GM10248 (cell line): Measurements from ENCODE around the gene FHIT.

ENCODE experiments used
- CTCF ChIA-PET: fragments of 300-600 bp; sonication (Branson Sonifier 250); formaldehyde crosslinking; extraction: SDS; loops from one replicate; lab custom pipeline; 2021; ENCODE audit warnings: antibody characterized with exemption; lab: Yijun Ruan, JAX
- POLR2A ChIA-PET: fragments of 350-650 bp; sonication (Branson Sonifier 250); formaldehyde crosslinking; extraction: SDS; loops from one replicate; lab custom pipeline; 2020; ENCODE audit warnings: antibody characterized with exemption; lab: Yijun Ruan, JAX
- DNase-seq: peaks from one replicate; pipeline ENCODE4 v3.0.0; 2012; ENCODE audit errors: extremely low spot score
- TF ChIP-seq, protein P1 (sequence below): IDR thresholded peaks from 2 replicates; pipeline ENCODE4 v1.5.1; 2012; ENCODE audit warnings: mild to moderate bottlenecking, low read depth; ENCODE audit errors: extremely low read depth, missing control alignments, control extremely low read depth

FHIT gene

DNA sequence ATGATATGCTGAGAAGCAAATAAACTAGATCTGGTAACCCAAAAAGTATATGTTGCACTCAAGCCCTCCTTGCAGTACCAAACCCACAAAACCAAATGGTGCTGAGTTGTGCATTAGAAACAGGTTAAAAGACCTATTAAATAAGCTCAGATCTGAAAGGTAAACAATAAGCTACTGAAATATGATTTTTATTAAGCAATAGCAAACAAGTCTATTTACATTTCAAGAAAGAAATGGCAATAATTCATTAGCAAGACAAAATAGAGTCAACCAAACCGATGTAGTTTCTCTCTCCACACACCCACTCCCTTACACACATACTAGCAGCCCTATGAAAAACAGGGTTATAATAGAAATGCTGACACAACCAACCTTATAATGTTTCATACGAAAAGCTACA is 760.3 kb downstream of the FHIT start:
- POLR2A ChIA-PET, result no interaction called here
- no peak for DNase-seq
- TF ChIP-seq, protein P1, sequence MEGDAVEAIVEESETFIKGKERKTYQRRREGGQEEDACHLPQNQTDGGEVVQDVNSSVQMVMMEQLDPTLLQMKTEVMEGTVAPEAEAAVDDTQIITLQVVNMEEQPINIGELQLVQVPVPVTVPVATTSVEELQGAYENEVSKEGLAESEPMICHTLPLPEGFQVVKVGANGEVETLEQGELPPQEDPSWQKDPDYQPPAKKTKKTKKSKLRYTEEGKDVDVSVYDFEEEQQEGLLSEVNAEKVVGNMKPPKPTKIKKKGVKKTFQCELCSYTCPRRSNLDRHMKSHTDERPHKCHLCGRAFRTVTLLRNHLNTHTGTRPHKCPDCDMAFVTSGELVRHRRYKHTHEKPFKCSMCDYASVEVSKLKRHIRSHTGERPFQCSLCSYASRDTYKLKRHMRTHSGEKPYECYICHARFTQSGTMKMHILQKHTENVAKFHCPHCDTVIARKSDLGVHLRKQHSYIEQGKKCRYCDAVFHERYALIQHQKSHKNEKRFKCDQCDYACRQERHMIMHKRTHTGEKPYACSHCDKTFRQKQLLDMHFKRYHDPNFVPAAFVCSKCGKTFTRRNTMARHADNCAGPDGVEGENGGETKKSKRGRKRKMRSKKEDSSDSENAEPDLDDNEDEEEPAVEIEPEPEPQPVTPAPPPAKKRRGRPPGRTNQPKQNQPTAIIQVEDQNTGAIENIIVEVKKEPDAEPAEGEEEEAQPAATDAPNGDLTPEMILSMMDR, result no peak
- CTCF ChIA-PET, result interaction anchor here (0.6 to 0.8 kb wide), 2 partner anchors 16 to 891 kb away, joined by 3 read pairs; no protein-coding TSS in a partner anchor

DNA sequence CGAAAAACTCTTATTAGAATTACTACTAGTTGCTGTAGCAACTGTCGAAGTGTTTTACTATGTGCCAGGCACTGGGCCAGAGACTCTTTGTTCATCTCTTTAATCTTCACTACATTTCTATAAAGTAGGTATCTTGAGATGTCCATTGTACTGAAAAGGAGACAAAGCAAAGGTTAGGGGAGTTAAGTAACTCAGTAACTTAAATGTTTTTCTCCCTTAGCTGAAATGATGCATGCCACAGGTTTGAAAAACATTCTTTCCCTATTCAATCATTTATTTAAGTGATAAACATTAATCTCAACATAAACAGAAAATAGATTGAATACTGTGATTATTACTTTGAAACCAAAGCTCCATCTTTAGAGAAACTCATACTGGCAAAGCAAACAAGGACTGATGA is 776.2 kb downstream of the FHIT start:
- DNase-seq, result no peak
- TF ChIP-seq, protein P1, result no peak
- POLR2A ChIA-PET, result no interaction called here

DNA sequence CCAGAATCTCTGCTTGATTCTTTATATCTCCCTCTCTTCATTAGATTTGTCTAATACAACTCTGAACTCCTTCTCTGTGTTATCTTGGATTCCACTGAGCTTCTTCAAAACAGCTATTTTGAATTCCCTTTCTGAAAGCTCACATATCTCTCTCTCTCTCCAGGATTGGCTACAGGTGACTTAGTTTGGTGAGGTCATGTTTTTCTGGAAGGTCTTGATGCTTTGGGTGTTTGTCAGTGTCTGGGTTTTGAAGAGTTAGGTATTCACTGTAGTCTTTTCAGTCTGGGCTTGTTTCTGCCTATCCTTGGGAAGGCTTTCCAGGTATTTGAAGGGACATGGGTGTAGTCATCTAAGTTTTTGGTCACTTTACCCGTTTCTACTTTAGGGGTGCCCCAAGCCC is 781.8 kb downstream of the FHIT start:
- POLR2A ChIA-PET, result no interaction called here
- DNase-seq, result no peak
- TF ChIP-seq, protein P1, result no peak
- CTCF ChIA-PET, result no interaction called here

More for the DNA sequence above, 776.2 kb downstream of the FHIT start:
- CTCF ChIA-PET, result interaction anchor here (0.9 to 1.2 kb wide), 4 partner anchors 11 to 907 kb away, joined by 3 read pairs; no protein-coding TSS in a partner anchor

DNA sequence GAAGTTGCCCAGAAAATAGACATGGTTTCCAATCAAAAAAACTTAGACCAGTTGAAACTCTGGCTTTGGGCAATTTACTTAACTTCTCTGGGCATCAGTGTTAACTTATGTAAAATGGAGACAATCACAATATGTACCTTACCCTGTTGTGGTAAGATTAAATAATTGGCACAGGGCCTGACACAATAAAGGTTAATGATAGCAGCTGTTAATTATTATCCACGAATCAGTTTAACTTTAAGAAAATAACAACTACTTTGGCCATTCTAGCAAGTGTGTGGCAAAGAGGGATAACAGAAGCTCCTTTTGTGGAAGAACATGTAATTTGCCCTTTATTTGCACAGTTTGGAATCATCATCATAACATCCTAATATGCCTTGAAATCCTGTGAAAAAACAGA is 787.6 kb downstream of the FHIT start:
- TF ChIP-seq, protein P1, result no peak
- POLR2A ChIA-PET, result no interaction called here
- no peak for DNase-seq
- CTCF ChIA-PET, result interaction anchor here (0.7 to 1.6 kb wide), 3 partner anchors 10 to 12 kb away, joined by 3 to 4 read pairs (median 3); no protein-coding TSS in a partner anchor

DNA sequence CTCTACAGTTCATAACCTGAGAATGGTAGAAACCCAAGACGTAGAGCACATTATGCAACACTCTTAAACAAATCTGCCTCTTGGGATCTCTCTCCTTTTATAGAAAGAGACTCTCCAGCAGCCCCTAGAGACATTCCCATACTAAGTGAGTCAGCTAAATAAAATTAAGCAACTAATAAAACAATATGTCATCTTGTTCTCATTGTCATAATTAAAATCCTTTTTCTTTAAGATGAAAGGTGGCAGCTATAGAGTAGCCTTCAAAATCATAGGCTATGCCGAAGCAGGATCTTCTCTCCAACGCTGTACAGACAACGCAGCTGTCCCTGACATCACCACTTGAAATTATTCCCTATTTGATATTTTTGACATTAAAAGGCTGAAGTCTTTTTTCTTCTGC is 790.0 kb downstream of the FHIT start:
- TF ChIP-seq, protein P1, result no peak
- no peak for DNase-seq
- ChIA-PET CTCF (no interaction called here), POLR2A (no interaction called here)

DNA sequence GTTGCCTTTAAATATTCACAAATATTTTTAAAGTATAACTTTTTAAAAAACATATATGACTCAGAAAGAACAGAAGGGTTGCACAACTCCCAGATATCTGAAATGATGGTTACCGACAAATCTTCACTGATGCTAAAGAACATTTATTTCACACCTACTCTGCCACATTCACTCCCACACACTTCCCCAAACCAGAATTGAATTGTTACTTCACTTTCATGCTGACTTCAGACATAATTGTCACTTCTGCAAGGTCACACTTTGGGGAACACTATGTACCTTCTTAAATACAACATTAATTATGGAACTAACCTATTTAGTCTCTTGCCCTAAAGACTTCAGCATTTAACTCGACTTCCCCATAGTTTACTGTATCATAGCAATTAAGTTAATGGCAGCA is 795.1 kb downstream of the FHIT start:
- no peak for DNase-seq
- ChIA-PET CTCF (no interaction called here), POLR2A (no interaction called here)
- TF ChIP-seq, protein P1, result no peak

DNA sequence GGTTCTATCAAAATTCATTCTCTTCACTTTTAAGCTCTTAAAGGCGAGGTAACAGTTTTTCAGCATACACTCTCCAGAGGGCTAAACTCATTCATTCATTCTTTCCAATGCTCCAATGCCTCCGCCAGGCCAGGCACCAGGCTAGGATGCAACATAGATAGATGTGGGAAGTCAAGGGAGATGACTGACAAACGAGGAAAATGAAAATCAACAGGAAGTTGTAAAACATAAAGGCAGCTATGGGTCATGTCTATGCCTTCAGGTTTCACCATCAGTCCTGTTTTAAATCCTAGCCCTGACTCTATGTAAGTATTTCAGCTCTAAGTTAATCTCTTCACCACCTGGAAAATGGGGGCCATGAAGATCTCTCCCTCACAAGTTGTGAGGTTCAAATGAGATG is 797.9 kb downstream of the FHIT start:
- DNase-seq, result no peak
- POLR2A ChIA-PET, result no interaction called here
- CTCF ChIA-PET, result interaction anchor here (1.1 to 1.3 kb wide), 3 partner anchors 9 to 11 kb away, joined by 3 to 5 read pairs (median 4); no protein-coding TSS in a partner anchor
- TF ChIP-seq, protein P1, result no peak
